AG09319 (cell line): ENCODE results near the gene PATE2.

Experiments used
- DNase-seq: peaks from one replicate; pipeline ENCODE4 v3.0.0-alpha.2; 2010; ENCODE audit warnings: low read depth; ENCODE audit errors: extremely low read depth
- CTCF ChIP-seq: IDR thresholded peaks from 2 replicates; pipeline ENCODE4 v1.5.1; 2011; ENCODE audit warnings: low read depth, mild to moderate bottlenecking, inconsistent platforms, low read length, moderate library complexity

Gene PATE2

GRCh38 chr11:125778728-125779127, at the start of gene PATE2:
TSS of gene PATE2 (minus strand) at chr11:125778828. CDS start at chr11:125778773, 55 bp downstream.
- DNase-seq, result no peak
- TF ChIP-seq CTCF, result no peak

DNA sequence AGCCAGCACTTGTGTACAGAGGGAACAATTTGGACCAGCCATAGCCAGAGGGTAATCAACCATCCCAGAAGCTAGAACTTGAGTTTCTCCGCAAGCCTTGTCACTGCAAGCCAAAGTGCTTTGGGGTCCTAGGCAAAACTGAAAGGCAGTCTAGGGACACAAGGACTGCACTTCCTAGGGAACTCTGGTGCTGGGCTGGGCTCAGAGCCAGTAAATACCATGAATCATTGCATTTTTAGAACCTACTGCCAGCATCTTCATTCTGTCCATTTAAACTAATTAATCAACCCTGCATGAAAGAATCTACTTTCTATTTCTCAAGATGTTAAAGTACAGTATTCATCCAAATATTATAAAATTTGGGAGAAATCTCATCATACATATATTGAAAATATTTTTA, 29.3 kb upstream of the PATE2 start:
- DNase-seq, result no peak
- TF ChIP-seq CTCF, result no peak

GRCh38 chr11:125802387-125802786, 23.8 kb upstream of the PATE2 start:
- TF ChIP-seq CTCF, result no peak
- DNase-seq, result no peak

DNA sequence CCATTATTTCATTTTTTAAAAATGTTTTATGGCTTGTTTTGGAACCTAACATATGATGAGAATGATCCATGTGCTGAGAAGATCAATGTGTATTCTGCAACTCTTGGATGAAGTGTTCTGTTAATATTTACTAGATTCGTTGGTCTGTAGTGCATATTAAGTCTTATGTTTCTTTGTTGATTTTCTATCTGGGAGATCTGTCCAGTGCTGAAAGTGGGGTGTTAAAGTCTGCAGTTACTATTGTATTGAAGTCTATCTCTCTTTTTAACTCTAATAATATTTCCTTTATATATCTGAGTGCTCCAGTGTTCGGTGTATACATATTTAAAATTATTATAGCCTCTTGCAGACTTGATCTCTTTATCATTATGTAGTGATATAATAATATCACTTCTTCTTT, 21.2 kb upstream of the PATE2 start:
- DNase-seq, result no peak
- no peak for TF ChIP-seq CTCF

GRCh38 chr11:125797641-125798040, 19.0 kb upstream of the PATE2 start:
- no peak for DNase-seq
- no peak for TF ChIP-seq CTCF

- no peak for DNase-seq
- TF ChIP-seq CTCF, result no peak
These were observed 12.2 kb upstream of the PATE2 start for GRCh38 chr11:125790825-125791224.

GRCh38 chr11:125787827-125788226, 9.2 kb upstream of the PATE2 start, which contains the start of gene PATE3:
TSS of gene PATE3 (plus strand) at chr11:125788127. CDS start at chr11:125788152, 25 bp downstream.
- TF ChIP-seq CTCF, result no peak
- DNase-seq, result no peak
